Thymus (tissue), 11 donors: ENCODE results near the gene CNDP1. TPM values are rescaled to one million over a fixed set of nuclear protein-coding genes. Genes with fewer than 3 reads are reported as not detected.
"Not testable (repeated sequence)": the region's sequence is repeated elsewhere in the genome, so short reads cannot be mapped to it uniquely, and the experiment has no call there.

Source experiments
- DNase-seq, 9 donors: peaks; one replicate each; pipeline ENCODE4 v3.0.0-alpha.2; 2013; ENCODE audit warnings: low spot score in 9 of 9, low read depth in 6 of 9, missing footprints in 1 of 9
- H3K27ac ChIP-seq, 2 donors: one replicate each; pipeline ENCODE4 v1.5.1; 2013; ENCODE audit warnings: control low read depth in 1 of 2, low read depth in 1 of 2, low read length in 1 of 2, mild to moderate bottlenecking in 1 of 2, moderate library complexity in 1 of 2
- H3K27me3 ChIP-seq, 2 donors: one replicate each; pipeline ENCODE4 v1.5.1; 2013; ENCODE audit warnings: low read length in 1 of 2; ENCODE audit not compliant: control insufficient read depth in 2 of 2, insufficient read depth in 1 of 2
- H3K36me3 ChIP-seq, 2 donors: one replicate each; pipeline ENCODE4 v1.5.1; 2013; ENCODE audit warnings: low read length in 1 of 2, mild to moderate bottlenecking in 1 of 2, moderate library complexity in 1 of 2; ENCODE audit not compliant: control insufficient read depth in 2 of 2, insufficient read depth in 2 of 2
- H3K4me1 ChIP-seq, 2 donors: one replicate each; pipeline ENCODE4 v1.5.1; 2013; ENCODE audit warnings: low read length in 2 of 2; ENCODE audit not compliant: control insufficient read depth in 2 of 2, insufficient read depth in 2 of 2
- H3K4me3 ChIP-seq, 2 donors: one replicate each; pipeline ENCODE4 v1.5.1; 2013; ENCODE audit warnings: low read length in 2 of 2, control low read depth in 1 of 2, mild to moderate bottlenecking in 1 of 2
- H3K9me3 ChIP-seq, 2 donors: one replicate each; pipeline ENCODE4 v1.5.1; 2013; ENCODE audit warnings: low read length in 1 of 2, mild to moderate bottlenecking in 1 of 2; ENCODE audit not compliant: control insufficient read depth in 2 of 2, insufficient read depth in 1 of 2
- WGBS: extraction: QIAGEN DNeasy Blood & Tissue Kit; methylation state at CpG from one replicate; pipeline ENCODE4 v1.1.7; 2013; 5-methylcytosine and 5-hydroxymethylcytosine counted together
- polyA plus RNA-seq: library from polyadenylated mRNA; stranded (reverse); fragments of 200-250 nt; gene quantifications from one replicate; pipeline ENCODE4 v1.2.3, GENCODE V29; 2013
- total RNA-seq: library from RNA; stranded (reverse); fragments of 120-200 nt; gene quantifications from one replicate; pipeline ENCODE4 v1.2.4, GENCODE V29; 2013
- donor health status: healthy.

CNDP1 gene
- total and polyA plus RNA-seq, 2 donors = 0.09 to 0.64 TPM

- Histone ChIP-seq H3K4me3 (no peak overlapping the region), H3K9me3 (no peaks in the 10 kb centered on the region), H3K27ac (no peak overlapping the region), H3K36me3 (peaks cover 9 to 29% of the 10 kb centered on the region in 2 donors), H3K27me3 (no peaks in the 10 kb centered on the region), H3K4me1 (no peaks in the 10 kb centered on the region)
- WGBS = 26% methylated on average over 5 of the region's 5 CpGs
- DNase-seq = peak in 1 of 9 donors; percentile 16
Observed at GRCh38 chr18:74524097-74524496, 10.2 kb upstream of the CNDP1 start.

DNA sequence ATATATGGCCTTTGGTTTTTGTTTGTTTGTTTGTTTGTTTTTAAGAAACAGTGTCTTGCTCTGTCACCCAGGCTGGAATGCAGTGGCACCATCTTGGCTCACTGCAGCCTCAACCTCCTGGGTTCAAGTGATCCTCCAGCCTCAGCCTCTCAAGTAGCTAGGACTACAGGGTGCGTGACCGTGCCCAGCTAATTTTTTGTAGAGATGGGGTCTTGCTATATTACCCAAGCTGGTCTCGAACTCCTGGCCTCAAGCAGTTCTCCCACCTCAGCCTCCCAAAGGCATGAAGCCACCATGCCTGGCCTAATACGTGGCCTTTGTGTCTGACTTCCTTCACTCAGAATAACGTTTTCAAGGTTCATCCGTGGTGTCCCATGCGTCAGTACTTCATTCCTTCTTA is 9.4 kb upstream of the CNDP1 start:
- not testable (repeated sequence) for DNase-seq, H3K27ac ChIP-seq, H3K4me1 ChIP-seq, H3K9me3 ChIP-seq, H3K27me3 ChIP-seq, H3K4me3 ChIP-seq
- over 99% methylated on average over 7 of the region's 7 CpGs for WGBS
- H3K36me3 ChIP-seq = peaks cover 3 to 21% of the 10 kb centered on the region in 2 donors

GRCh38 chr18:74525741-74526140 is 8.6 kb upstream of the CNDP1 start:
- H3K36me3 ChIP-seq = peaks cover 0 to 12% of the 10 kb centered on the region in 2 donors
- H3K27ac ChIP-seq = no peak overlapping the region
- H3K4me1 ChIP-seq = no peaks in the 10 kb centered on the region
- no peak overlapping the region for H3K4me3 ChIP-seq
- 97% methylated on average over 9 of the region's 9 CpGs for WGBS
- no peaks in the 10 kb centered on the region for H3K9me3 ChIP-seq
- no peak for DNase-seq
- no peaks in the 10 kb centered on the region for H3K27me3 ChIP-seq

DNA sequence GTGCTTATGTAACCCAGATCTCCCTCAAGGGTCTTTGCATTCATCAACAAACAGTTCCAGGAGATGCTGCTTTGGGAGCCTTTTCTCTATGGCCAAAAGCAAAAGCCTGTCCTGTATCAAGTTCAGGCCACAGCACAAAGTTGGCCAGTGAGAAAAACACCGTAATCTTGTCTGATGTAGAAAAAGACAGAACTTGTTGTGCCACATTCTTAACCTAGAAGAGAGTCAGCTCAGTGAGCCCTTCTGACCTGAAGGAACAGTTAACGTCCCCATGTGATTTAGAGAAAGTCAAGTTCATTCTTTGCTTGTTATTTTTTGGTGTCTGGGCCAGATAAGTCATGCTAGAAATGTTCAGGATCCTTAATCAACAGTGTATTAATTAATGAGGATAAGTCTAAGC is 7.8 kb upstream of the CNDP1 start:
- no peak overlapping the region for H3K27ac ChIP-seq
- H3K4me1 ChIP-seq = no peaks in the 10 kb centered on the region
- H3K27me3 ChIP-seq = no peaks in the 10 kb centered on the region
- WGBS = 92% methylated on average over 2 of the region's 2 CpGs
- H3K9me3 ChIP-seq = no peaks in the 10 kb centered on the region
- peaks cover 0 to 8% of the 10 kb centered on the region in 2 donors for H3K36me3 ChIP-seq
- H3K4me3 ChIP-seq = no peak overlapping the region
- DNase-seq = no peak

DNA sequence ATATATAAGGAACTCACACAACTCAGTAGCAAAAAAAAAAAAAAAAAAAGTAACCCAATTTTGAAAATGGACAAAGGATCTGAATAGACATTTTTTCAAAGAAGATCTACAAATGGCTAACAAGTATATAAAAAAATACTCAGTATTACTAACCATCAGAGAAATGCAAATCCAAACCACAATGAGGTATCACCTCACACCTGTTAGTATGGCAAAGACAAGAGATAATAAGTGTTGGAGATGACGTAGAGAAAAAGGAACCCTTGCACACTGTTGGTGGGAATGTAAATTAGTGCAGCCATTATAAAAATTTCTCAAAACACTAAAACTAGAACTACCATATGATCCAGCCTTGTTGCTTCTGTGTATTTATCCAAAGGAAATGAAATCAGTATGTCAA is 5.8 kb upstream of the CNDP1 start:
- Histone ChIP-seq H3K27me3 (no peaks in the 10 kb centered on the region), H3K9me3 (no peaks in the 10 kb centered on the region), H3K4me1 (no peaks in the 10 kb centered on the region), H3K27ac (no peak overlapping the region), H3K4me3 (no peak overlapping the region), H3K36me3 (no peaks in the 10 kb centered on the region)
- DNase-seq = no peak
- WGBS = 80% methylated on average over 1 of the region's 1 CpG

DNA sequence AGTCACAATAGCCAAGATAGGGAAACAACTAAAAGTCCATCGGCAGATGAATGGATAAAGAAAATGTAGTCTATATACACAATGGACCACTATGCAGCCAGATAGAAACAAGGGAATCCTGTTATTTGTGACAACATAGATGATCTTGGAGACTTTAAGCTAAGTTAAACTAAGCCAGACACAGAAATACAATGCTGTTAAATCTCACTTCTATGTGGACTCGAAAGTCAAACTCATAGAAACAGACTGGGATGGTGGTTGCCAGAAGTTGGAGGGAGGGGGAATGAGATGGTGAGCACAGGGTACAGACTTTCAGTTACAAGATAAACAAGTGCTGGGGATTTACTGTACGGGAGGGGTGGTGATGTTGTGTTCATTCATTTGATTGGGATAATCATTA is 5.4 kb upstream of the CNDP1 start:
- 99% methylated on average over 3 of the region's 3 CpGs for WGBS
- DNase-seq = no peak
- no peaks in the 10 kb centered on the region for H3K27me3 ChIP-seq
- H3K4me3 ChIP-seq = no peak overlapping the region
- H3K4me1 ChIP-seq = no peaks in the 10 kb centered on the region
- no peaks in the 10 kb centered on the region for H3K9me3 ChIP-seq
- no peak overlapping the region for H3K27ac ChIP-seq
- no peaks in the 10 kb centered on the region for H3K36me3 ChIP-seq

DNA sequence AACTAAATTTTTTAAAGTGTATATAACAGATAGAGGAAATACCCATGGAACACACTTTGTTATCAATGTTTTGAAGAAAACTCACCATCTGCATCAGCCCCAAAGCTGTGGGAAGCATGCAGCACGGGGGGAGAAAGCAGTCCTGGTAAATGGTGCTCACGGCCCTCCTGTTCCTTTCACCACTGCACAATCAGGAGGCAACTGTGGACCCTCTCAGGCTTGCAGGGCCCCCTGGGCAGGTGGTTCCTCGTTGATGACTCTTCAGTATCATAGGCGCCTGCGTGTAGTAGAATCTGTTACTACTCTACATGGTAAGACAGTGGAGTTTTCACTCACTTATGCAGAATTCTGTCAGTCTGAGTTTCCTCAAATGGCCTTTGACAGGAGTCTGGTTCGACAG is 4.9 kb upstream of the CNDP1 start:
- no peaks in the 10 kb centered on the region for H3K36me3 ChIP-seq
- H3K4me3 ChIP-seq = no peak overlapping the region
- WGBS = 80% methylated on average over 6 of the region's 6 CpGs
- no peak for DNase-seq
- no peaks in the 10 kb centered on the region for H3K27me3 ChIP-seq
- H3K4me1 ChIP-seq = no peaks in the 10 kb centered on the region
- H3K9me3 ChIP-seq = no peaks in the 10 kb centered on the region
- no peak overlapping the region for H3K27ac ChIP-seq

GRCh38 chr18:74529811-74530583 is 4.3 kb upstream of the CNDP1 start:
- Histone ChIP-seq H3K27ac (no peak overlapping the region), H3K4me3 (no peak overlapping the region), H3K27me3 (no peaks in the 10 kb centered on the region), H3K36me3 (no peaks in the 10 kb centered on the region), H3K4me1 (no peaks in the 10 kb centered on the region), H3K9me3 (no peaks in the 10 kb centered on the region)
- 97% methylated on average over 25 of the region's 25 CpGs for WGBS
- DNase-seq = no peak

GRCh38 chr18:74530584-74530862 is 3.8 kb upstream of the CNDP1 start:
- DNase-seq = no peak
- no peaks in the 10 kb centered on the region for H3K9me3 ChIP-seq
- H3K36me3 ChIP-seq = no peaks in the 10 kb centered on the region
- H3K4me3 ChIP-seq = no peak overlapping the region
- 93% methylated on average over 6 of the region's 6 CpGs for WGBS
- no peaks in the 10 kb centered on the region for H3K27me3 ChIP-seq
- H3K4me1 ChIP-seq = no peaks in the 10 kb centered on the region
- no peak overlapping the region for H3K27ac ChIP-seq
